Esophagus mucosa (tissue), 1 donor: ENCODE data around the gene CEMIP. TPM values are rescaled to one million over a fixed set of nuclear protein-coding genes. Genes with fewer than 3 reads are reported as not detected.

Experiments used
- ATAC-seq: fragments of 200-7000 bp; cut with Tn5 transposase; one replicate; pipeline ENCODE4 v1.9.1; 2020
- total RNA-seq: library from RNA; stranded (reverse); gene quantifications from one replicate; pipeline ENCODE4 v1.2.4, GENCODE V29; 2023
- donor health status: DM: yes; HTN: yes; CAD: no.

Gene CEMIP
- total RNA-seq, 1 donor from 2014 or later = 17.3 TPM

DNA sequence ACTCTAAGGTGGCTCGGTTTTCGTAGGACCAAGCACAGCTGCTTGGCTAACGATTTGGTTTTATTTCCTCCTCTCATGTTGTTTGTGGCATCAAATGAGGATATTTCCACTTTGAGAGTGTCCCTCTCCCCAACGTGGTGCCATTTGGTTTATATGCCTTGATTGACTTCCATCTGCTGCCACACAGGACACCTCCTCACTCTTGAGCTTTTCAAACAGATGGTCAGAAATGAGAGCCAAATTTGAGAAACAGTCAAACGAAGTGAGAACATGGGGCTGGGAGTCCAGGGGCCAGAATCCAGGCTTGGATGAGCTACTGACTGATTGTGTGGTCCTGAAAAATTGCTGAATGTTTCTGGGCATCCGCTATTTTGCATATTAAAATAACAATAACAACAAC, 43.5 kb downstream of the CEMIP start:
- ATAC-seq = no peak

DNA sequence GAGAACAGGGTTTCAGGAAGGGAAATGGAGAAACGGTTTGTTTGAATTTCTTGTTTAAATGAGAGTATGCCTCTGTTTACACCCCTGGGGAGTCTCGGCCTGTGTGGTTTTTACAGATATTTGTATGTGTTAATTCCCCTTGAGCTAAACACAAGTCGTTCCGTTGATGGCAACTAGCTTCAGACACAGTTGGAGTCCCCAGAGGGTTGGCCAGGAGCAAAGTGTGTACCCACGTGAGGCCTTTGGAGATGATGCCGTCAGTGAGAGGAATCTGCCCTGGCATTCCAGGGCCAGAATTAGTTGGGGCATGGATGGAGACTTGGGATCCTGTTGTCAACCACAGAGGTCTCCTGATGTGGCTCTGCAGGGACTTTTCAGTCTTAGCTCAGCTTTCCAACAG, 44.0 kb downstream of the CEMIP start:
- ATAC-seq = no peak

DNA sequence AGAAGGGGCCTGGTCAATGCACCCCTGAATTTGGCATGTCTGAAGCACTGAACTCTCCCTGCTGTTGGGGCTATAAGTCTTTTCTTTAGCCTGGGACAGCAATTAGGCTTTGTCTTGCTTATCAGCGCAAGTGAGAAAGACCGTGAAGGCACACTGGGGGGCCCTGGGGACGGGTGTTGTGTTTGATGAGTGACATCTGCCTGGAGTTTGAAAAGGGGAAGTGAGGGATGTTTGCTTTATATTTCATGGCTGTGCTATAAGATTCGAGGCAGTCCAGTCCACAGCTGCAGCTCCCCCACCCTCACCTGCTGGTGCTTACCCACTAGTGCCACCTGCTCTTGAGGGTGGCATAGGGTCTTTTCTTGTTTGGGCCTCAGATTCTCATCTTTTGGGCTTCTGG, 44.8 kb downstream of the CEMIP start:
- ATAC-seq = no peak

DNA sequence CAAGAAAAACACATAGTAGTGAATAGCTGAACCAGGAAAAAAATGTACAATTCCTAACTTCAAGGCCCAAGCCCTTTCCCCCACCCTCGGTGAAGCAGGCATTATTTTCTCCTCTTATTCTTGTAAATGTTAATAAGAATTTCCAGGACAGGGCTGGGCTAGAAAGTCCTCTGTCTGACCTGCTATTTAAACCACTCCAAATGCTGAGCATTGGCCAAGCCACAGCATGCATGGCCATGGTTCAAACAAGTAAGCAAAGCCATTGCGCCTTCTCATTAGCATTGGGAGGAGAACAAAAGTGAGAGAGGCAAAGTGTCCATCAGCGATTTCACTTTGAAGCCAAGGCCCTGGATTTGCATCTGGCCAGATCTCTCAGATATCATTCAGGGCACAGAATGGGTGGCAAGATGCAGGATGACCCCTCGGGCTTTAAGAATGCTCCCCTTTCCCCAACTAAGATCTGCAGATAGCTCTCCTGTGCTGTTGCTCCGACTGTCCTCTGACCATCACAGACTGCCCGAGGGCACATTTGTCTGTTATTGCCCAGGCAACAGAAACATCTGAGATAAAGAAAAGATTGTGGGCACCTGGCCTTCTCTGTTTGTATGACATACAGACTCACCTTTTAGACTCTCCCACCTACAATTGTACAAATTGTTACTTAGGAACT, 46.3 kb downstream of the CEMIP start:
- peak; percentile 54 for ATAC-seq

DNA sequence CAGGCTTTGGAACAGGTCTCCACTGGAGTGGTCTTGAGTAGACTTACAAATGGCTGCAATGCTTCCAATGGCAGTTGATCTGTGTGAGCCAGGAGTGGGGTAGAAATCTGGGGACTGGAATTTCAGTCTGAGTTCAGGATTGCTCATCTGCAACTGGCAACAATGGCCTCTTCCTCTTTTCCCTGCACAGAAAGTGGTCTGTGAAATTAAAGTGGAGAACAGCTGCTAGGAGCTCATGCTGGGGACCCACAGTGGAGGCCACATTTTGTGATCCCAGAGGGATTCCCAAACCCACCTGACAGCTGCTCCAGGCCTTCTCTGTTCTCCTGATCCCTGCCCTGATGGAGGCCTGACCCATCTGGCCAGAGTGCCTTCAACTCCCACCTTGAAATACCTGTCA, 49.6 kb downstream of the CEMIP start:
- no peak for ATAC-seq

DNA sequence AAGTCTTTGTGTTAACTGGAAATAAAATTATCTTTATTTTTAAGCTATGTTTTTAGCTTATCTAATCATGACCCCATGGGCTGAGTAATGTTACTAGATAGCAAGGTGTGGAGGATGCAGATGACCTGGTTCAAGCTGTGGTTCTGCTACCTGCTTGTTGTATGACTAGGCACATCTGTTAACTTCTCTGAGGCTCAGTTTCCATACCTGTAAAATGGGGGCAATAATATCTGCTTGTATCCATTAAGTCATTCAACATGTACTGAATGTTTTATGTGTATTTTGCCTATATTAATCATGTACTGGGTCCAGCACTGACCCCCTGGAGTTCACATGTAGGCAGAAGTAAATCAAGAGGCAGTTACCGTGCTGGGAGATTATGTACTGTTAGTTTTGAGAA, 51.5 kb downstream of the CEMIP start:
- no peak for ATAC-seq

DNA sequence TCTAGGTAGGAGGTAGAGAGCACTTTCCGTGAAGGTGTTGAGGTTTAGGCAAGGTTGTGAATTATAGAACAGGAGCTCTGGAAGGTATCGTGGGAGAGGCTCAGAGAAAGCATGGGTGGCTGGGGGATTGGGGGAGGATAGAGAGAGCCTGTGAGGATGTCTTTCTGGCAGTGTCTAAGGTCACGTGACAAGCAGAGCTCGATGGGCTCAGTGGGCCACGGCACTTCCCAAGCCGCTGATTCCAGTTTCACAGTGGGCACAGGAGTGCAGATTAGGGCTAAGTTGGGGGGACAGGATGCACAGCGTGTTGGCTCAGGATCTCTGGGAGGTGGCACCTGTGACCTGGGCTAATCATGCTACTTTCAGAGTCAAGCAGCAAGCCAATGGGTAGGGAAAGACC, 52.0 kb downstream of the CEMIP start:
- no peak for ATAC-seq

DNA sequence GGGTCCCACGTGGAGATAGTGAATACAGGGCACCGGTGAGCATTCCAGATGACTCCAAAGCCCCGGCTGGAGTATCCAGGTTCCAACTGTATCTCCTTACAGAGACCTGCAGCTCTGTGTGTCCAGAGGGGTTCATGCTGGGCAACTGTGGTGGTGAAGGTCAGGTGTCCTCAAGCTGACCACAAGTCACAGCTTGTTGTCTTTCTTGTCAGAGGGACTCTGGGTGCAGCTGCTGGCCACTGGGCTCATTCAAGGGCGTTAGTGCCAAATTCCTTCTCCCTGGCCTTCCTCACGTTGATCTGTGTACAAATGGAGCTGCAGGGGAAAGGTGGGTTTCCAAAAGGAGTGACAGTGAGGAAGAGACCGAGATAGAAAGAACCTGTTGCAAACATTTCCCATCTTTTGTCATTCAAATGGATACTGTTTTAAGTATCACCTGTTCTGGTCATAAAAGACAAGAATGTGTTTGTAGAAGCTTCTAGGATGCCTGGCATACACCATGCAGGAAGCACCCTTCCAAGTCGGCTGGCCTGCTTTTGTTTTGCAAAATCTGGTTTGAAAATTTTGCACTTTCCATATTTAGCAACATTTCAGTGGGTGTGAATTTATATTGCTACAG, 52.5 kb downstream of the CEMIP start:
- no peak for ATAC-seq

DNA sequence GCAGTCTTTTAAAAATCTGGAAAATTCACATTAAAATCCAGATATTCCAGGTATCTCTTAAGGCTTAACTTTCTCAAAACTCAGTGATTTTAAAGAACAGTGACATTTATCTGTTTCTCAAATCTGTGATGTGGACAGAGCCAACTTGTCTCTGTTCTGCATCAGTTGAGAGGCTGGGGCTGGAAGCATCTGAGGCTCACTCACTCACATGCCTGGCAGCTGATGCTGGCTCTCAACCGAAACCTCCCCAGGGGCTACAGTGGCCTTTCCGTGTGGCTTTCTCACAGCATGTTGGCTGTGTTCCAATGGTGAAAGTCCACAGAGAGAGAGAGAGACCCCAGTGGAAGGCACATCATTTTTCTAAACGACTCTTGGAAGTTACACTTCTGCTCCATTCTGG, 53.5 kb downstream of the CEMIP start:
- no peak for ATAC-seq

DNA sequence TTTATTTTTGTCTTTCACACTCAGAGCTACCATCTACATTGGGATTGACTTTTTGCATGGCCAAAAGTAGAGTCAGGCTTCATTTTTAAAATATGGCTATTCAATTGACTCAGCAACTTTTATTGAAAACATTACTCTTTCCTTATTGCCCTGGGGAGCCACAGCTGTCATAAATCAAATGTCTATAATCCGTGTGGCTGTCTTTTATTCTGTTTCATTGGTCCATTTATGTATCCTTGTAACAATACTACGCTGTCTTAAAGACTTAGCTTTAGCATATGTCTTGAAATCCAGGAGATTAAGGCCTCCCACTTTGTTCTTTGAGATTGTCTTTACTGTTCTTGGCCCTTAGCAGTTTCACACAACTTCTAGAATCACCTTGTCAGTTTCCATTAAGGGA, 55.2 kb downstream of the CEMIP start:
- peak; percentile 82 for ATAC-seq

DNA sequence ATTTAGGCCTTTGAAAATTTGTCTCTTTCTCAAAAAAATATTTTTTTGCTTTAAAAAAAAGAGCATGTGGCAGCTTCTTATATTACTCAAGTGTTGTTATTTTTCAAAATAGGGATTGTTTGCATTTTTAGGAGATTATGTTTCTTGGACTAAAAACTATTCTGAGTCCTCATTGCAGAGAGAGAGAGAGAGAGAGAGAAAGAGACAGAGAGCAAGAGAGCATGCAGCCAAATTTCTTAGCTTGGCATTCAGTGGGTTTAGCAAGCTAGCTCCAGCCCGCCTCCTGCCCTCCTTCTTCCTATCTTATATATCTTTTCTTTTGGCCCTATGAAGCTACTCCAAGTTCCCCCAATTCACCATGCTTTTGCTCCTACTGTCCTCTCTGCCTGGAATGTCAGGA, 55.7 kb downstream of the CEMIP start:
- no peak for ATAC-seq

DNA sequence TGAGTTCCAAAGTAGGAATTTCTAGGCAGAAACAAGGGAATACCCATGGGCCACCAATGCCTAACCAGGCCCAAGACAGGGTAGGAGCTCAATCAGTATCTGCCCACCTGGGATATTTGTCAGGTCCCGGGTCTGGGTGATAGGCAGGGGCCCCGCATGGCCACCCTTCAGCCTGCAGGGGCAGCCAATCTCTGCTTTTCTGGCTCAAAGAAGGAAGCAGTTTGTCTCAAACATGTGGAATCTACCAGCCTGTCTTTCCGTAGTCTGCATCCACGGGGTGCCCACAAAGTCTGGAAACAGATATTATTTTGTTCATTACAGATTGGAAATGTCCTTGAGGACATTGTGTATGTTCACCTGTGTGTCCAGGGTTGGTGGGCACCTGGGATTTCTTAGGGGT, 56.2 kb downstream of the CEMIP start:
- no peak for ATAC-seq

DNA sequence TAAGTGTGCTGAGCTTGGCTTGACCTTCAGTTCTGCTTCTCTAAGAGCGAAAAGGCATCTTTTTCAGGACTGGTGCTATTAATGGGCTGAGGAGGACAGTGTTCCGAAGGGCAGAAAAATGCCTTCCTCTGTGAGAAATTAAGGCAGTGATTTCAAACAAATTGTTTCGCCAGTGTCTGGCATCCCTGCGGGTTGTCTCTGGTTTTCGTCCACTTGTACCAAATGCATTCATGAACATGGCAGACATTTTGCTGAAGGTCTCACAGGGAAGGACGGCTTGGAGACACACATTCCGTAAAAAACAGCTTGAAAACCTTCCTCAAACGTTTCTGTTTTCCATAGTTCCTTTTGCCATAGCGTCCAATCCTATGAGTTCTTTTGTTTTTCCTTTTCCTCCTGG, 57.1 kb downstream of the CEMIP start:
- ATAC-seq = no peak

DNA sequence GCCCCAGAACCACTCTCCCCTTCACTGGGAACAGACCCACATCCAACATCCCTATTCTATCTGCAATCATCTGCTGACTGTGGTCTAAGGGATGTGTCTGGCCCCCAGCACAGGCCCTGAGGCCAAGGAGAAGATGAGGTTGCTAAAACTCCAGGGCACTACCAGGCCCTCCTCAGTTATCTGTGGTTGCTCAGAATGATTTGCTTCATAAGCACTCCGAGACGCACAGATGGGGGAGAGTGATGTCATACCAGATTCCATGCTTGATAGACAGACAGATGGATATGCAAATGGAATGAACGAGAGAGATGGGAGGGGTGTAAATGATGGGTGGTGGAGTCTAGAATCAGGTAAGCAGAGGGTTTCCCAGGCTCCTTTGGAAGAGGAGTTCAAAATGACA, 57.8 kb downstream of the CEMIP start:
- no peak for ATAC-seq

DNA sequence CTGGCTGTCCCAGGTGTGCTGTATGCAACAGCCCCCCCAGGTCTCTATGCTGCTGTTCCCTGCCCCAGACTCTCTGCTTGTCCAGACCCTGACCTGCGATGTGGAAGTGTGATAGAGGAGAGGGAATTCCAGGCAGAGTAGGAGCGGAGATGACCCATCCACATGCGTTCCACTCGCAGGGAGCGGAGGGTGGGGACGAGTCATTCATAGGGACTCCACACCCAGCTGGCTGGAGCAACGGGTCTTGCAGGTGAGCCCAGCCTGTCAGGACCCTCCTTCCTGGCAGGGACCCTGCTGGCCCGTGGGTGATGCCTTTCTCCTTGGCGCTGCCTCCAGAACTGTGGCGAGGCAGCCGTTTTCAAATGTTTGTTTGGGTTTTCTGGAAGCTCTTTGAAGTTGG, 58.8 kb downstream of the CEMIP start:
- ATAC-seq = peak; percentile 43

DNA sequence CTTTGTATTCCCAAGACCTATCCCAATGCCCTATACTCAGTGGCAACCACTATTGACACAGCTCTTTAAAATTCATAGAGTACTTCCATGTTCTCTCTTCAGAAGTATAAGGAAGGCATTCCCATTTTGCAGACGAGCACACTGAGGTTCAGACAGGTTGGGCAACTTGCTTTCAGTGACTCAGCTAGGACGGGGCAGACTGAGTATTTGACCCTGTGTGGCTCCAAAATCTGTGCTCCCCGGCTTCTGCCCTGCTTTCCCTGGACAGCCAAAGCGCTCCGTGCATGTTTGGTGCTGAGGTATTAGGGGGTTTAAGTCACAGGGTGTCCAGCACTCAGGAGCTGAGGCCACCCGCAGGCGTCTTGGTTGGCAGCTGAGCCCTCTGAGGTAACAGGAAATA, 59.5 kb downstream of the CEMIP start:
- ATAC-seq = no peak

DNA sequence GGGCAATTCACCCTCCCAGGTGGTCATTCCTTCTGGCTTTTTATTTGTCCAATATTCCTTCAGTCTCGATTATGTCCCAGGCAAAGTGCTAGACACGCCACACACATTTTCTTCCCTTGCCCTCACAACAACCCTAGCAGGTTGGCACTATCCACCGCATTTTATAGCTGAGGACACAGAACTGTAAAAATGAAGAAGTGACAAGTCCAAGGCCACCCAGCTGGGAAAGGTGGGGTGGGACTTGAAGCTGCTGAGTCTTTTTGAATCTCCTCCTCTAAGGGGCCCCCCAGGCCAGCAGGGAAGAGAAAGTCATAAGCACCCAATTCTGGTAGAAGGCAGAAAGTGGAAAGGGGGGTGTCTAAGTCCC, 60.6 kb downstream of the CEMIP start:
- no peak for ATAC-seq

DNA sequence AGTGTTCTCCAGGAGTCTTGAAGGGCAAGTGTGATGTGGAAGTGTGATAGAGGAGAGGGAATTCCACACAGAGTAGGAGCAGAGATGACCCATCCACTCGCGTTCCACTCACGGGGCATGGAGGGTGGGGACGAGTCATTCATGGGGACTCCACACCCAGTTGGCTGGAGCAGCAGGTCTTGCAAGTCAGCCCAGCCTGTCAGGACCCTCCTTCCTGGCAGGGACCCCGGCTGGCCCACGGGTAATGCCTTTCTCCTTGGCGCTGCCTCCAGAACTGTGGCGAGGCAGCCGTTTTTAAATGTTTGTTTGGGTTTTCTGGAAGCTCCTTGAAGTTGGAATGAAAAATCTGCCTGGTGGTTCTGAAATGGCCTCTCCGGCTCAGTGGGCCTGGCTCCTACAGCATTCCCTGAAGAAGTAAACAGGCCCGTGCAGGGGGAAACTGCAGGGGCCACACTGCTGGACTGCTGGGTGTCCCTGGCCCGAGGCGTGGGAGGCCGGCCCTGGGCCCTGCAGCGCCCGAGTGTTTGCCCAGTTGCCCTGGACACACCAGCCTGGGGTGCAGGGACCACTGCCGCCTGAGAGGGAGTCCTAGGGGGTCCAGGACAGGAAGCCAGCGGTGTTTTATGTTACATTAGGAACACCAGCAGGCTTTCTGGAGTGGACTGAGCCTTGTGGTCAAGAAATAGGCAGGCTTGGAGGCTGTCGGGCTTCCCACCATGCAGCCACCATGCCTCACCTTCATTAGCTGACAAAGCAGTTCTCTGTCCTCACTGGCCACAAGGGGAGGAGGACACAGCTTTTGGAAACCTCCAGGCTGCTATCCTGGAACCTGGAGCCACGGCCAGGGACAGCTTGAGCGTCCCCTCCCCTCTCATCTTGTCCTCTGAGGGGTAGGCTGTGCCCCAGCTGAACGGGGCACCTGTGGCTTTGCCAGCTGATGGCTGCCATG, 61.3 kb downstream of the CEMIP start:
- ATAC-seq = peak; percentile 53

DNA sequence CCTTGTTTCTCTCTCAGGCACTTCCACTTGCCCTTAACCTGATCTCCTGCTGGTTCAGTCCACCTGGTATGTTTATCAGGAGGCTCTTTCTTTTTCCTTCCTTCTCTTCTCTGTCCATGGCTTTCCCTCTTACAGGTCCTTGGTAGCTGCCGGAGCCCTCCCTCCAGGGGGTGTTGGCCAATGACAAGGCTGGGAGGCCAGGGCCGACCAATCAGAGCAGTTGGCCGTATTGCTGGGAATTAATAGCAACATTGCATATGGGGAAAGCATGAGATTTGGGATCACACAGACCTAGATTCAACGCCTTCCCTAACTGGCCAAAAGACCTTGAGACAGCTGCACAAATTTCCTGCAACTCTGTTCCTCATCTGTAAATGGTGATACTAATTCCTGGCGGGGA, 62.4 kb downstream of the CEMIP start:
- no peak for ATAC-seq

DNA sequence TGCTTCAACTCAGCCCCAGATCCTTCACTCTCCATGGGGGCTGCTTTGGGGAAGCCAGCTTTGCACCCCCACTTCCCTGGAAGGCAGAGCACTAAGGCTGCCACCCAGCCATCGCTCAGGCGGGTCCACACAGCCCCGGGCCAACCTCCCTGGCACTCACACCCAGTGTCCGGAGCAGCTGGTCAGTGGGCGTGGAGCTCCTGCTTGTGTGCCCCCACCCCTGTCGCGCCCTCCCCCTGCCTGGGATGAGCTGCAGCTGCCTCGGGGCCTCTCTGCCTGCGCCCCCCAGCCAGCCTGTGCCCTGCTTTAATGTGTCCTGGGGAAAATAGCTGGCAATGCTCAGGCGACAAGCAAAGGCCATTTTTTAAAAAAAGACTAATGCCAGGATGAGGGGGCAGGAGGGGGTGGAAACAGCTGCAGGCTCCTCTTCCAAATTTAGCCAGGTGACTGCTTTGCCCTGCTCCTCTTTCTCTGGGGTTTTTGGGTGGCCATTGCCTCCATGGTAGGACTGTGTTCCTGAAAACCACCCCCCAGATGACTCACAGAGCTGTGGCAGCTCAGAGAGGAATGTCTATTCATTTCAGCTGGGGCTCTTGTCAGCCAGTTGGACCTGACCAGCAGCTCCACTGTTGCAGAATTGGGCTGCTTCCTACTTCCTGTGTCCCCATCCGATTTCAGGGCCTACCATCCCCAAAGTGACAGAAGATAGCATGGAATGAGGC, 65.0 kb downstream of the CEMIP start:
- peak; percentile 75 for ATAC-seq

DNA sequence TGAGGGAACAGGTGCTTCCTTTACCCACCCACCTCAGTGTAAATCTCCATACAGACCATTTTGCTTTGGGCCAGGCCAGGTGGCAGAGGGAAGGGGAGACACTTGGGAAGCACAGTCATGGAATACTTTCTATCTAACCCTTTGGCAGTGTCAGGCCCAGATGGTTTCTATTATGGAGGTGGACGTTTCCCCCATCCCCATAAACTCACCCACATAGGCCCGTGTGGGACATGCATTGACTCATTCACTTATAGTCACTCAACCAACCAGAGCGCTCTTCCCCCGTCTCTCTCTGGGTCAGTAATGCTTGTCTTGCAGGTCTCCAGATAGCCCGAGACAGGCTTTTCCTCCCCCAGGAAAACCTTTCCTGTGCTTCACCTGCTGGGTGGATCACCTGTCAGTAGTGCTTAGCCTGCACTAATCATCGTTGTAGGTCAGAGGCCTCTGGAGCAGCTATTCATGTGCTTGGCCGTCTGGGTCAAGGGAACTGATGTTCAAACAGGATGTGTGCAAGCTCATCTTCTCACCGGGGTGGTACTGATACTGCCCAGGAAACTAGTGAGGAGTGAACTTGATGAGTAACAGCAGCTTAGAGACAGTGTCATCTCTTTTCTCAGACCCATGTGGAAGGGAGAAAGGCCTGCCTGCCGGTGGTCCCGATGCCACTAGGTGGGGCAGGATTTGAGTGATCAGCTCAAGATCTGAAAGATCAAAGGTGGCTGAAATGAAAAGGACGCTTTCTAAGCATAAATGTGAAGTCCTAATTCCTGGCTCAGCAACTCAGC, 67.1 kb downstream of the CEMIP start:
- ATAC-seq = peak; percentile 31

DNA sequence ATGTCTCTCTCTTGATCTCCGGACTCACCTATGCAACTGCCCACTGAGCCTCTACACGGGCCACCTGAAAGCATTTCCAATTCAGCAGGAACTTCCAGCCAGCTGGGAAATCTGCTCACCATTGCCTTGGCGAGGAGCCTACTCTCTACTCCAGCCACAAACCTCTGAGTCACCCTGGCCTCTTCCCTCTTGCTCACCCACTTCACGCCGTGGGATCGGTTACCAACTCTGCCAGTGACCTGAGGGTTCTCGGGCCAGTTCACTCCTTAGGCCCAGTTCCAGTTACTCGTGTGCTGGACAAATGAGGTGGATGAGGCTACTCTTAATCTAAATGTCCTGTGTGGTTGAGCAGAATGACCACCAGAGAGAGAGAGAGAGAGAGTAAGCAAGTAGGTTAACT, 70.1 kb downstream of the CEMIP start:
- ATAC-seq = peak; percentile 35
